HG03039 (cell line): Measurements from ENCODE around the gene HIRA.
"Not testable (repeated sequence)": the region's sequence is repeated elsewhere in the genome, so short reads cannot be mapped to it uniquely, and the experiment has no call there.

Source experiments
- ATAC-seq: cut with Tn5 transposase; IDR thresholded peaks from one replicate; pipeline ENCODE4 v1.9.1; 2021; ENCODE audit warnings: mild to moderate bottlenecking, moderate library complexity; ENCODE audit not compliant: unreplicated experiment

Gene HIRA

GRCh38 chr22:19387575-19387974 lies 44.0 kb downstream of the HIRA start:
- no peak for ATAC-seq

GRCh38 chr22:19387038-19387437 lies 44.5 kb downstream of the HIRA start:
- ATAC-seq: no peak

- ATAC-seq: no peak
Measured at GRCh38 chr22:19386248-19386647, 45.3 kb downstream of the HIRA start.

GRCh38 chr22:19385221-19385906 lies 46.2 kb downstream of the HIRA start:
- ATAC-seq: no peak

GRCh38 chr22:19383292-19383691 lies 48.2 kb downstream of the HIRA start:
- no peak for ATAC-seq

DNA sequence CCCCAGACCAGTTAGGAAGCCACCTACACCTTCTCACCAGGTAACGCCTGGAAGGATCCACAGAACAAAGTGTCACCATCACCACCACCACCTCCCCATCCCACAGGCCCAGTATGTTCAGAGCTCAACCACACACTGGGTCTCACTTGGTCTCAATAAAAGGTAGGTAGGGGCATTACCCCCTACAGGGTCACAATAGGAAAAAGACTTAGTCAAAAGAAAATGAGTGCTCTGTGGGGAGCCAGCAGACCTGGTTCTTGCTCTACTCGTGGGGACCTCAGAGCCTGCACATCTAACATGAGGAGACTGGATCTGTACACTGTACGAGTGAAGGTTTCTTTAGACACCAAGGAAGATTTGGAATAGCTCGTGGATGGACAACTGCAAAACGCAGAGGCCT lies 49.3 kb downstream of the HIRA start:
- ATAC-seq: no peak

GRCh38 chr22:19378344-19378674 lies 53.2 kb downstream of the HIRA start:
- no peak for ATAC-seq

DNA sequence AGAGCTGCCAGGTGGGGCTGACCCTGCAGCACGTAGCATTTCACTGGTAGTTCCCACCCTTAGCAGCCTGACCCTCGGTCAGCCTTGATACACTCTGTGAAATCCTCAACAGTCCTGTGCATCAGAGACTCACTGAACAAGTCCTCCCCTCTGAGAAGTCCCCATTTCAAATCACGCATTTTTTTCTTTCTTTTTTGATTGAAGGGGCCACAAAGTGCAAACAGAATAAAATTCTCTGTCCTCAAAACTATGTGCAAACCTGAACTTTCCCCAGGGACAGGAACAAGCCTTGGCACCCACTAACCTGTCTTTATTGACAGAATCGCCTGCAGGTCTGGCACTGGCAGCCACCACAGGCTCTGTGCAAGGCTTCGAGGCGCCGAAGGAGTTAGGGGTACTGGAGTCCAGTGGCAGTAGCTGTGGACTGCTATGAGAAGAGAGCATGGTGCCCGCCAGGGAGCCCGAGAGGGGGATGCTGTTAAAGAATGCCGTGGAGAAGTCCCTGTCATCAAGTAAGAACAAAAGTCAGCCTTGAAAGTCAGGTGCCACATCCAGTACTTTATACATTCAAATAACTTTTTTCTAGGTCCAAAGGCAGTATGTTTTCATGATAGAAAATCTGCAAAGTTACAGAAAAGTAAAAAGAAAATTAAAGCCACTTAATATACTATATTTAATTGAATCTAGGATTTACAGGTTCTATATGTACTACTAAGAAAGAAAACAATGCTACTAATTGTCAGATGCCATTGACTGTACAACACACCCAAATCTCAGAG lies 53.8 kb downstream of the HIRA start:
- ATAC-seq: no peak

- no peak for ATAC-seq
Measured at GRCh38 chr22:19376971-19377370, 54.6 kb downstream of the HIRA start.

GRCh38 chr22:19376247-19376646 lies 55.3 kb downstream of the HIRA start:
- no peak for ATAC-seq

- no peak for ATAC-seq
Measured at GRCh38 chr22:19375435-19375834, 56.1 kb downstream of the HIRA start.

GRCh38 chr22:19374410-19374809 lies 57.1 kb downstream of the HIRA start:
- ATAC-seq: no peak

- ATAC-seq: no peak
Measured at GRCh38 chr22:19373450-19373849, 58.1 kb downstream of the HIRA start.

- no peak for ATAC-seq
Measured at GRCh38 chr22:19371893-19372292, 59.6 kb downstream of the HIRA start.

- ATAC-seq: no peak
Measured at GRCh38 chr22:19368876-19369275, 62.7 kb downstream of the HIRA start.

DNA sequence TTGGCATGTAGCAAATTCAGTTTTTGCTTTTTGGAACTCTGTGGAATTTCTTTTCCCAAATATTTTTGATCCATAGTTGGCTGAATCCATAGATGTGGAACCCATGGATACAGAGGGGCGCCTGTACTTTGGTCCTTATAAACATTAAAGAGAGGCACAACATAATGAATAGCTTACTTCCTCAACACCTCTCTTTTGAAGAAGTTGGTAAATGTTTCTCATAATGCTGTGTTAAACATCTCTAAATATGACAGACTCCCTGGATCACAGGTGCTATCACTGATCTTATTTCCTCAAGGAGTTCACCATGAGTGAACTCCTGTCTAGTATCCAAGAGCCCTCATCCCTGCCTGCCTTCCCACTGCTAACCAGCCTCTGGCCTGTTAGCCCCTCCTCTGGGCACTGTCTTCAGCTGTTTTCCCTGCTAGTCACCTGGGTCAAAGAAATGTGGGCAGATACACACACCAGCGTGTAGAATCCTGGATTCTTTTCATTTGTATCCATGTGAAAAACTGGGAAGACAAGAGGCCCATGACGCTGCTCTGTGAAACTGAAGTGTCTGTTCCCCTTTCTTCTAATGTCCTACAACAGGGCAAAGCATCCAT lies 63.7 kb downstream of the HIRA start:
- ATAC-seq: no peak

DNA sequence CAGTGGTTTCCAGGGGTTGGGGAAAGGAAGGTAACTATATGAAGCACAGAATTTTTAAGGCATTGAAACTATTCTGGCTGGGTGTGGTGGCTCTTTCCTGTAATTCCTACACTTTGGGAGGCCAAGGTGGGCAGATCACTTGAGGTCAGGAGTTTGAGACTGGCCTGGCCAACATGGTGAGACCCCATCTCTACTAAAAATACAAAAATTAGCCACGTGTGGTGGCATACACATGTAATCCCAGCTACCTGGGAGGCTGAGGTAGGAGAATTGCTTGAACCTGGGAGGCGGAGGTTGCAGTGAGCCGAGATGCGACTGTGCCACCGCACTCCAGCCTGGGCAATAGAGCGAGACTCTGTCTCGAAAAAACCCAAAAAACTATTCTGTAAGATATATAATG lies 68.0 kb downstream of the HIRA start:
- ATAC-seq: not testable (repeated sequence)

- ATAC-seq: peak; percentile 60
Measured at GRCh38 chr22:19361501-19362103, 69.9 kb downstream of the HIRA start.

DNA sequence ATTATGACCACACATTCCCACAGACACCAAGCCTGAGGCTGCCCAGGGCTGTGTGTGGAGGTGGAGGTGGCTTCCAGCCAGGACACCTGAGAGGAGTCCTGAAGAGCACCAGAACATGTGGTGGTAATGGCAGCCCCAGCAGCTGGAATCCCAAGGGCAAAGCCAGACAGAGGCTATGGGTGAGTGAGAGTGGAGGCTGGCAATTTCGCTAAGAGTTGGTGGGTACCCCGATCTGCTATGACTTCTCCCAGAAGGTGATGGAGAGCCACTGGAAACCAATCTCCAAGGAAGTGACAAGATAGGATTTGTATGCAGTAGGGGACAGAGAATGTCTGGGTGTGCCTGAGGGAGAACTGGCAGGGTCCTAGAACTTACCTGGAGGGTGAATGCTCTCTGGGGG lies 70.7 kb downstream of the HIRA start:
- ATAC-seq: no peak

DNA sequence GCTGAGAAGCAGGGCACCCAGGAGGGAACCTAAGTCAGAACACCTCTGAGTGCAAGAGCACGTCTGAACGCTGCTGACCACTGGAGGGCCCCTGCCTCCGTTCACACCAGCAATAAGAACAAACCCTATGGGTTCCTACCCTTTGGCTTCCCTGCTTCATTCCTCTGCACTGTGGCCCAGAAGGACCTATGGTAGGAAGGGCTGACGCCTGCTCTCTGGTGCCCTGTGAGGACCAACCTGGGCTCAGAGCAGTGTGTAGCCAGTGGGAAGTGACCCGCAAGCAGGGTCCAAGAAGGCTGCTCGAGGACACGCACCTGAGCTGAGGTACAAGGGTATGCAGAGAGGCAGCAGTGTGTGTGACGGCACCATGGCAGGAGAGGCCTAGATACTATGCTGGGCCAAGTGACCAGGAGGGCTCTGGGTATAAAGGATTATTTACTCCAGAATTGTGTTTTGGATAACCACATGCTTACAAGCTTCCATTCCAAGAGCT lies 71.2 kb downstream of the HIRA start:
- no peak for ATAC-seq

GRCh38 chr22:19359554-19360299 lies 71.8 kb downstream of the HIRA start:
- no peak for ATAC-seq
